Measurements from ENCODE around the gene BASP1.

GRCh38 chr5:17265041-17265440, 47.6 kb downstream of the BASP1 start:
- TF ChIP-seq POLR2AphosphoS5 (IDR thresholded peaks at IDR 0.05; ENCODE audit: borderline replicate concordance, low read depth, low read length) (no peak), EZH2 (IDR thresholded peaks at IDR 0.05) (no peak)
